Gastroesophageal sphincter (tissue), 3 donors: ENCODE data around the gene DPP6.

ENCODE experiments used
- CTCF ChIP-seq, 4 experiments: fragments of 200-600 bp in 2 of 4; fragments of 450-650 bp in 2 of 4; sonication (generic) in 1 of 4; IDR thresholded peaks; one replicate each; pipeline ENCODE4 v1.5.1; 2017 to 2019; ENCODE audit warnings: antibody characterized with exemption in 4 of 4, mild to moderate bottlenecking in 2 of 4, moderate library complexity in 2 of 4
- EP300 ChIP-seq: sonication (generic); formaldehyde crosslinking; IDR thresholded peaks from one replicate; pipeline ENCODE4 v1.6.1; 2017; ENCODE audit warnings: antibody characterized with exemption, mild to moderate bottlenecking
- POLR2AphosphoS5 ChIP-seq: sonication (generic); formaldehyde crosslinking; IDR thresholded peaks from one replicate; pipeline ENCODE4 v1.6.1; 2017; ENCODE audit warnings: antibody characterized with exemption

DNA sequence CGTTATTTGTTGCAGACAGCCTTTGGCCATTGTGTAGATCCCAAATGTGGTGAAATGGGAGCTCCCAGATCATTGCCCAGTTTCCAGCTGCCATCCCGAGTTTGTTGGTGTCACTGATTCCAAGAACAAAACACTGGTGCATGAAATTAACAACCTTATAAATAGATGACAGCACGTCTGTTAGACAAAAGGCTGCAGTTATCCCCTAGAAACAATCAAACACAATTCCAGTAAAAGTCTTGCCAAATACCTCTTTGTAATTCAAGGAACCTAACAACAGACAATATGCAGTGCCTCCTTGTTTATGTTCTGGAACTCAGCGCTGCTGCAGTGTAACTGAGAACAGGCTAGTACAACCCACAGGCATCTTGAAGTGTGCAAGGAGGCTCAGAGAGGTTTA is 546.2 kb downstream of the DPP6 start:
- TF ChIP-seq CTCF (IDR thresholded peaks at IDR 0.05) (no peak), EP300 (no peak), POLR2AphosphoS5 (no peak)
